GM18526 (cell line): ENCODE data around the gene CTNNA3.

Experiments
- POLR2A ChIP-seq: IDR thresholded peaks from 3 replicates; pipeline ENCODE4 v1.6.1; 2011; ENCODE audit not compliant: insufficient read length; ENCODE audit errors: extremely low read depth

The CTNNA3 gene

GRCh38 chr10:66698069-66698468 lies 997.9 kb downstream of the CTNNA3 start:
- TF ChIP-seq POLR2A = no peak

GRCh38 chr10:66695046-66695445 lies 1000.9 kb downstream of the CTNNA3 start:
- TF ChIP-seq POLR2A = no peak

- no peak for TF ChIP-seq POLR2A
Measured at GRCh38 chr10:66684581-66684980, 1011.4 kb downstream of the CTNNA3 start.

- no peak for TF ChIP-seq POLR2A
Measured at GRCh38 chr10:66680886-66681285, 1015.1 kb downstream of the CTNNA3 start.

GRCh38 chr10:66678521-66678920 lies 1017.5 kb downstream of the CTNNA3 start:
- no peak for TF ChIP-seq POLR2A

GRCh38 chr10:66673071-66673470 lies 1022.9 kb downstream of the CTNNA3 start:
- no peak for TF ChIP-seq POLR2A

GRCh38 chr10:66671562-66671961 lies 1024.4 kb downstream of the CTNNA3 start:
- no peak for TF ChIP-seq POLR2A

GRCh38 chr10:66671064-66671463 lies 1024.9 kb downstream of the CTNNA3 start:
- no peak for TF ChIP-seq POLR2A

- no peak for TF ChIP-seq POLR2A
Measured at GRCh38 chr10:66656499-66656898, 1039.5 kb downstream of the CTNNA3 start.

- no peak for TF ChIP-seq POLR2A
Measured at GRCh38 chr10:66654861-66655260, 1041.1 kb downstream of the CTNNA3 start.

- no peak for TF ChIP-seq POLR2A
Measured at GRCh38 chr10:66651308-66652082, 1044.5 kb downstream of the CTNNA3 start.

GRCh38 chr10:66649626-66650025 lies 1046.4 kb downstream of the CTNNA3 start:
- no peak for TF ChIP-seq POLR2A

GRCh38 chr10:66642217-66642616 lies 1053.8 kb downstream of the CTNNA3 start:
- no peak for TF ChIP-seq POLR2A

GRCh38 chr10:66639371-66639770 lies 1056.6 kb downstream of the CTNNA3 start:
- no peak for TF ChIP-seq POLR2A

- no peak for TF ChIP-seq POLR2A
Measured at GRCh38 chr10:66637273-66638036, 1058.5 kb downstream of the CTNNA3 start.

- TF ChIP-seq POLR2A = no peak
Measured at GRCh38 chr10:66629996-66630395, 1066.0 kb downstream of the CTNNA3 start.

- TF ChIP-seq POLR2A = no peak
Measured at GRCh38 chr10:66627156-66627555, 1068.8 kb downstream of the CTNNA3 start.
